ENCODE results near the gene CYTH3. TPM values are rescaled to one million over a fixed set of nuclear protein-coding genes. Genes with fewer than 3 reads are reported as not detected.

The CYTH3 gene
- total and polyA plus RNA-seq, 9 of the 15 experiments (the other 6 are each of a cell fraction or from before 2014, with no cell fraction given): 0.25 to 15.2 (median 11.4) TPM

- TF ChIP-seq ATF4 (CRISPR knock-in tag; IDR thresholded peaks at IDR 0.05) (no peak), ARNT (IDR thresholded peaks at IDR 0.05) (no peak), ZC3H11A (IDR thresholded peaks at IDR 0.05; ENCODE audit: low read depth, low read length) (no peak), ZBTB8A (IDR thresholded peaks at IDR 0.05; ENCODE audit: partially characterized antibody) (no peak), RBM22 (IDR thresholded peaks at IDR 0.05; ENCODE audit: low read depth, low read length, poor library complexity, severe bottlenecking) (no peak), SMARCA5 (IDR thresholded peaks at IDR 0.05) (no peak), ASH1L (IDR thresholded peaks at IDR 0.05; ENCODE audit: borderline replicate concordance, low read depth, partially characterized antibody) (no peak), CHD1 (IDR thresholded peaks at IDR 0.05; ENCODE audit: low read length) (no peak), PHTF2 (CRISPR knock-in tag; IDR thresholded peaks at IDR 0.05) (no peak), NFYB (IDR thresholded peaks at IDR 0.05; ENCODE audit: extremely low read depth, insufficient read length) (no peak), CREB3 (tag; conservative IDR thresholded peaks at IDR 0.05; ENCODE audit: low read depth) (no peak), POLR2A (conservative IDR thresholded peaks at IDR 0.05) (peak; percentile 55; the same call in 1 of the 2 replicates), ZKSCAN8 (CRISPR knock-in tag; IDR thresholded peaks at IDR 0.05) (no peak), SIN3B (IDR thresholded peaks at IDR 0.05; ENCODE audit: low read depth) (no peak)
- TF ChIP-seq, protein P1, sequence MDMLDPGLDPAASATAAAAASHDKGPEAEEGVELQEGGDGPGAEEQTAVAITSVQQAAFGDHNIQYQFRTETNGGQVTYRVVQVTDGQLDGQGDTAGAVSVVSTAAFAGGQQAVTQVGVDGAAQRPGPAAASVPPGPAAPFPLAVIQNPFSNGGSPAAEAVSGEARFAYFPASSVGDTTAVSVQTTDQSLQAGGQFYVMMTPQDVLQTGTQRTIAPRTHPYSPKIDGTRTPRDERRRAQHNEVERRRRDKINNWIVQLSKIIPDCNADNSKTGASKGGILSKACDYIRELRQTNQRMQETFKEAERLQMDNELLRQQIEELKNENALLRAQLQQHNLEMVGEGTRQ (CRISPR knock-in tag; IDR thresholded peaks at IDR 0.05): peak; percentile 88
- TF ChIP-seq, protein P2, sequence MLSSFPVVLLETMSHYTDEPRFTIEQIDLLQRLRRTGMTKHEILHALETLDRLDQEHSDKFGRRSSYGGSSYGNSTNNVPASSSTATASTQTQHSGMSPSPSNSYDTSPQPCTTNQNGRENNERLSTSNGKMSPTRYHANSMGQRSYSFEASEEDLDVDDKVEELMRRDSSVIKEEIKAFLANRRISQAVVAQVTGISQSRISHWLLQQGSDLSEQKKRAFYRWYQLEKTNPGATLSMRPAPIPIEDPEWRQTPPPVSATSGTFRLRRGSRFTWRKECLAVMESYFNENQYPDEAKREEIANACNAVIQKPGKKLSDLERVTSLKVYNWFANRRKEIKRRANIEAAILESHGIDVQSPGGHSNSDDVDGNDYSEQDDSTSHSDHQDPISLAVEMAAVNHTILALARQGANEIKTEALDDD (IDR thresholded peaks at IDR 0.05): no peak
These were observed at the start of gene CYTH3 (continued) for GRCh38 chr7:6272481-6273323.

Data from K562 (cell line).